Stimulated activated CD4-positive, alpha-beta T cell treated with anti-CD3 and anti-CD28 coated beads, Interleukin-2, amount 100 ng/mL, for 24 hours (primary cell): ENCODE results near the gene SLC41A1.

Experiments
- DNase-seq, 2 donors: peaks; one replicate each; pipeline ENCODE4 v3.0.0-alpha.2; 2020

The SLC41A1 gene

GRCh38 chr1:205786601-205787000, 26.4 kb downstream of the SLC41A1 start:
- no peak for DNase-seq

GRCh38 chr1:205785446-205785845, 27.6 kb downstream of the SLC41A1 start:
- DNase-seq, result no peak

- no peak for DNase-seq
Measured at GRCh38 chr1:205783904-205784303, 29.1 kb downstream of the SLC41A1 start.

- no peak for DNase-seq
Measured at GRCh38 chr1:205783433-205783795, 29.6 kb downstream of the SLC41A1 start.

- no peak for DNase-seq
Measured at GRCh38 chr1:205782627-205783432, 30.2 kb downstream of the SLC41A1 start.

GRCh38 chr1:205780335-205780734, 32.7 kb downstream of the SLC41A1 start:
- DNase-seq, result no peak

GRCh38 chr1:205777994-205778393, 35.0 kb downstream of the SLC41A1 start:
- DNase-seq, result no peak

- no peak for DNase-seq
Measured at GRCh38 chr1:205775717-205776056, 37.3 kb downstream of the SLC41A1 start.

GRCh38 chr1:205775015-205775716, 37.8 kb downstream of the SLC41A1 start, which contains the start of gene RAB29:
TSS of gene RAB29 (minus strand) at chr1:205775482. CDS start at chr1:205774956, 526 bp downstream.
- DNase-seq, result peak; percentile 80 to 81

- peak; percentile 32 to 39 for DNase-seq
Measured at GRCh38 chr1:205774198-205775014, 38.6 kb downstream of the SLC41A1 start.

- no peak for DNase-seq
Measured at GRCh38 chr1:205772607-205773032, 40.4 kb downstream of the SLC41A1 start.

- no peak for DNase-seq
Measured at GRCh38 chr1:205770618-205771017, 42.4 kb downstream of the SLC41A1 start.

GRCh38 chr1:205769641-205770365, 43.2 kb downstream of the SLC41A1 start:
- no peak for DNase-seq

- DNase-seq, result no peak
Measured at GRCh38 chr1:205767248-205767647, 45.8 kb downstream of the SLC41A1 start.

GRCh38 chr1:205766570-205766969, 46.4 kb downstream of the SLC41A1 start:
- no peak for DNase-seq

- no peak for DNase-seq
Measured at GRCh38 chr1:205766038-205766437, 47.0 kb downstream of the SLC41A1 start.

- no peak for DNase-seq
Measured at GRCh38 chr1:205764578-205764977, 48.4 kb downstream of the SLC41A1 start.

- DNase-seq, result no peak
Measured at GRCh38 chr1:205763980-205764379, 49.0 kb downstream of the SLC41A1 start.

GRCh38 chr1:205760606-205761005, 52.4 kb downstream of the SLC41A1 start:
- DNase-seq, result no peak

- no peak for DNase-seq
Measured at GRCh38 chr1:205756552-205756951, 56.4 kb downstream of the SLC41A1 start.

- DNase-seq, result no peak
Measured at GRCh38 chr1:205754857-205755256, 58.1 kb downstream of the SLC41A1 start.

GRCh38 chr1:205751036-205751651, 61.9 kb downstream of the SLC41A1 start:
- DNase-seq, result no peak
